IPS-NIHi11 (cell line): ENCODE data around the gene TENM4.

Experiments
- DNase-seq: peaks from one replicate; pipeline ENCODE4 v3.0.0; 2012; ENCODE audit warnings: mixed read lengths, low spot score

Gene TENM4

GRCh38 chr11:79174045-79175008 lies 266.5 kb downstream of the TENM4 start:
- DNase-seq = peak; percentile 36

GRCh38 chr11:79173615-79174014 lies 267.2 kb downstream of the TENM4 start:
- DNase-seq = no peak

- DNase-seq = no peak
These were observed 270.5 kb downstream of the TENM4 start for GRCh38 chr11:79170321-79170720.

- no peak for DNase-seq
These were observed 272.2 kb downstream of the TENM4 start for GRCh38 chr11:79168530-79169110.

DNA sequence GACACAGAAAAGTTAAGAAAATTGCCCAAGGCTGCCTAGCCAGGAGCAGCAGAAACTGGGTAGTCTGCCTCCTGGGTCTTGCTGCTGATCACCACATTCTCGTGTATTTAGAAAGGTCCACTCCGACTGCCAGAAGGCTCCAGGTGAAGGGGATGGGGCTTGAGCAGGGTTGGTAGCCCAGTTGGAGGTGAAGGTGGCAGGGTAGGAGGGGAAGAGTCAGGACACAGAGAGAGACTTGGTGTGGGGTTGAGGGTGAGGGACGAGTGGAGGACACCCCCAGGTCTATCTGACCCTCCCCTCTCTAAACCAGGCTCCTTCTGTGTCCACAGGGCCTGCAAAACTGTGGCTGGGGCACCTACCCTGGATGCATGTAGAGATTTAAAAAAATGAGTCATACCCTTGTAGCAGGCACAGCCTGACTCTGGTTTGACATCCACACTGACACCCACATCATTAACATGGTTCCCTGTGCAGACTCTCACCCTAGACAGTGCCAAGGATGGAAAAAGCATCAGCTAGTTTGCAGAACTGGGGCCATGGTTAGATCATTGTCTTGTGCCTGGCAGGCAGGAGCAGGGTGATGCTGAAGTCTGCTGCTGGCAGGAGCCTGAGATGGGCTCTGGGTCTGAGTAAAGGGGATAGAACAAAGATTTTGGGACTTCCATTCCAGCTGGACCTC lies 273.2 kb downstream of the TENM4 start:
- DNase-seq = no peak

- DNase-seq = no peak
These were observed 274.9 kb downstream of the TENM4 start for GRCh38 chr11:79165908-79166307.

DNA sequence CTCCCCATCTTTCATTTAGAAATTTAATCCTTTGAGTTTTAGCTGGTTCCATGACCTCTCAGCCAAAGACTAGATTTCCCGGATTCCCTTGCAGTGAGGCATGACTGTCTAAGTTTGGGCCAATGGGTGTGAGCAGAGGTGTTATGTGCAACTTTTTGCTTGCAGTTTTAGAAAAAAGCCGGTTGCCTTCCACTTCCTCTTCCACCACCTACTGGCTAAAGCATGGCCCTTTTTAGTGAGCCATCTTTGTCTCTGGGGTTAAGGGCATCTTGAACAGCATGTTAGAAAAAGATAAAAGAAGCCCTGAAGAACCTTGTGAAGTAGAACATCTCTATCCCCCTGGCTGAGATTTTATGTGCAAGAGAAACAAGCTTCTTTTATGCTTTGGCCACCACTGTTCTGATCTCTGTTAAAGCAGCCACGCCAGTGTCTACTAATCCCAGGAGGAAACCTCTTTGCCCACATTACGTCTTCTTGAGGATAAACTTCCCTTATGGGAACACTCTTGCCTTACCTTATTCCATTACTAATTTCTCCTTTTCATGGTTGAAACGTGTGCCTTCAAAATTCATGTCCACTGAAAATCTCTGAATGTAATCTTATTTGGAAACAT lies 279.9 kb downstream of the TENM4 start:
- DNase-seq = no peak

DNA sequence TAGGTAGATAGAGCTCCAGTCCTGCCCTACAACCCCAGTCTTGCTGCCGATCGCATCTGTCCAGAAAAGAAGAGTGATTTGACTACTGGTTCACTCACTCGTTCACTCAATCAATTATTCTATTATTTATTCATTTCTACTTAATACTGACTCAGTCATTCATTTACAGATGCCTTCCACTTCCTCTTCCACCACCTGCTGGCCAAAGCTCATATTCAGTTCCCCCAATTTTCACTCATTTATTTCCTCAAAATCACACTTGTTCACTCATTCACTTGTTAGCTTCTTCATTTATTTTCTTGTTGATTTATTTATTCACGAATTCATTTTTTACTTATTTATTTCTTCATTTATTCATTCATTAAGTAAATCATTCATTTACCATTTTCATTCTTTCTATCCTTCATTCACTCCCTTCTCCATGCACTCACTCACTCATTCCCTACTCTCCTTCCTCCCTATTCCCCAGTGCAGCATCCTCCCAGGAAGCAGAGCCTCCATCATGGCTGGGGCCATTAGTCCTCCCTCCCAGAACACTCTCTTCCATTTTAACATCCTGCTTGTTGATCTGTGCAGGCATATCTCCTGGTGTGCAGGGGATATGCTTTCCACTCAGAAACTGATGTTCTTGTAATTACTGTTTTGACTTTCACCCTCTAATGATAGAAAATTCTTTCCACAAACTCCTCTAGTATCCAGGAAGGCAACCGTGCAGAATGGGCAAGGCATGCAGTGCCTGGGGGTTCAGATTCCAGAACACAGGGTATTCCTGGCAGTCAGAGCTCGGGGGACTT lies 281.0 kb downstream of the TENM4 start:
- DNase-seq = no peak

DNA sequence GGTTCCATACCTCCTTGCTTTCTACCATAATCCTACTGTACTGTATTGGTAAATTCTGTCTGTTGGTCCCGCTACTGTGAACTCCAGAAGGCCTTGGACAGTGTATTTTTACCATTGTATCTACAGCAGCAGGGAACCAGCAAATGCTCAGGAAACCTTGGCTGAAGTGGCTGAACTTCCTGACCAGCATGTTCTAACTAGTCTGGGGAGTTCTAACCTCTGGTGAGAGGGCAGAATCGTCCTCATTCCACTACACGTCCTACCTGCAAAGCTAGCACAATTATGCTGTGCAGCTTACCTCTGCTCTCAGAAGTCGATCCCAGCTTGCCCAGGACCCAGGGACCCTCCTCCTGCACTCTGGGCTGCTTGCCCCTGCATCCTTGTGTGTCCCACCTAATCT lies 283.1 kb downstream of the TENM4 start:
- DNase-seq = no peak

- DNase-seq = no peak
These were observed 284.8 kb downstream of the TENM4 start for GRCh38 chr11:79156031-79156430.

- DNase-seq = no peak
These were observed 285.6 kb downstream of the TENM4 start for GRCh38 chr11:79155237-79155636.

- no peak for DNase-seq
These were observed 288.3 kb downstream of the TENM4 start for GRCh38 chr11:79152511-79152910.

DNA sequence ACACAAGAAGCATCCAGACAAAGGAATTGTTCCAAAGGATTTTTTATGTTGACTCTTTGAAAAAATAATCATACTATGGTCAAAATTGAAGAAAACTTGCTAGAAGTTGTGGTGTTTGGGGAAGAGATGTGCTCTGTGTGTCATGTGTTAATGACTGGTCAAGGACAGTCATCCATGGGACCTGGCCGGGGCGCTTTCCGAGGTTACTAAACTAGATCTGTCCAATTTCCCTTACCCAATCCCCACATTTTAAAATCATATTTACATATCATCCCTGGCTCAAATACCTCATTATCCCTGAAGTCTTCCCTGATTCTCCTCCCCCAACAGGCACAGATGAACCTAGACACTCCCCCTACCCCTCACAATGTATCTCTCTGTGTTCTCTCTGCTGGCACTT lies 289.4 kb downstream of the TENM4 start:
- DNase-seq = no peak

DNA sequence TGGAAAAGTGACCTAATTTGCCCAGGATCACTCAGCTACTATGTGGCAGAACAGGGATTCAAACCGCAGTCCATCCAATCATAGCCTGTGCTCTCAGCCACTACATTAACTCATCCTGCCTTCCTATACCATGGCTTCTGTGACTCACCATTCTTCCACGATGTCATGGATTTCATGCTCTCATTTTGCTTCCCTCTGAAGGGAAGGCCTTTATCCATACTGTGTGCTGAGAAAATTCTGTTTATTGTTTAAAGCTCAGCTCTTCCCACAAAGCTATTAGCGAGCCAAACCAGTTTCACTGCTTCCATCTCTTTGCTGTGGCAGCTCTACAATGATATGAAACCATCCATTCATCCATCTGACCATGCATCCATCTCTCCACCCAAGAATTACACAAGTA lies 289.9 kb downstream of the TENM4 start:
- no peak for DNase-seq

DNA sequence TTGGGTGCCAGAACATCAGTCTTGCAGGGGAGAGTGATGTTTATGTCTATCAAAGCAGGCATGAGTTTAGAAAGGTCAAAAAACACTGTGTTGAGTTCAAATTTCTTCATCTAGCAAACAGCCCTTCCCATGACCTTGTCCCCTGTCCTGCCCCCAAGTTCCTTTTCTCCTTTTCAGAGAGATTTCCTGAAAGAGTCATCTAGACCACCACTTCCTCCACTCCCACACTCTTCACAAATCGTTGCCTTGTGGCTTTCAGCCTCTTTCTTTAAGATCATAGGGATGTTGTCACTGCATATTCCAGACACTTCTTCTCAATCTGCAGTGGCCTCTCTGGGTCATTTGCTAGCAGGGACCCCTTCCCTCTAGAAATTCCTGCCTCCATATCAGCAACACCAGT lies 290.5 kb downstream of the TENM4 start:
- DNase-seq = no peak

GRCh38 chr11:79147731-79148130 lies 293.1 kb downstream of the TENM4 start:
- DNase-seq = no peak

GRCh38 chr11:79147011-79147410 lies 293.8 kb downstream of the TENM4 start:
- DNase-seq = no peak

DNA sequence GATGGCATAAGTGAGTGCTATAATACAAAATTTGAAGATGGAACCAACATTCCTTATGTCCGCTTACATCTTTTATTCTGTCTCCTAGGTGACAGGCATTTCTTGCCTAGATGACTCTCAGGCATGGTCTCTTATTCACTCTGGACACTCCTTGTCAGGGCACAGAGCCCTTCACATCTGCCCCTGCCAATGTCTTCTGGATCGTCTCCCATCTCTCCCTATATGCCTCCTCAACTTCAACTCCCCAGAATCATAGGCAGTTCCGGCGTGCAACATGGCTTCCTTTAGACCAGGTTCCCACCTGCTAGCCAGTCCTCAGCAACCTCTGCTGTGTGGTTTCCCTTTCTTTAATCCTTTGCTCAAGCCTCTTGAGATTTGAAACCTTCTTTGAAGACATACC lies 300.9 kb downstream of the TENM4 start:
- no peak for DNase-seq

DNA sequence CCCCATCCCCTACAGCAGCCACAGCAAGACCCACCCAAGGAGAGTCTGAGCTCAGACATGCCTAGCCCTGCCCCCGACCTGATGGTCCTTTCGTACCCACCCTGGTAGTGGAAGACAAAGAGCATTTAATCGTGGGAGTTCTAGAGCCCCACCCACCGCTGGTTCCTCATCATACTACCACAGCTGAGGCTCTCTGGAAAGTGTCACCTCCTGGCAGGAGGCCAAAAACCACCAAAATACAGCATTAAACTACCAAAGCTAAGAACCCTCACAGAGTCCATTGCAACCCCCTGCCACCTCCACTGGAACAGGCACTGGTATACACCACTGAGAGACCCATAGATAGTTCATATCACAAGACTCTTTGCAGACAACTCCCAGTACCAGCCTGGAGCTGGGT lies 311.1 kb downstream of the TENM4 start:
- no peak for DNase-seq

- no peak for DNase-seq
These were observed 312.5 kb downstream of the TENM4 start for GRCh38 chr11:79128291-79128690.

DNA sequence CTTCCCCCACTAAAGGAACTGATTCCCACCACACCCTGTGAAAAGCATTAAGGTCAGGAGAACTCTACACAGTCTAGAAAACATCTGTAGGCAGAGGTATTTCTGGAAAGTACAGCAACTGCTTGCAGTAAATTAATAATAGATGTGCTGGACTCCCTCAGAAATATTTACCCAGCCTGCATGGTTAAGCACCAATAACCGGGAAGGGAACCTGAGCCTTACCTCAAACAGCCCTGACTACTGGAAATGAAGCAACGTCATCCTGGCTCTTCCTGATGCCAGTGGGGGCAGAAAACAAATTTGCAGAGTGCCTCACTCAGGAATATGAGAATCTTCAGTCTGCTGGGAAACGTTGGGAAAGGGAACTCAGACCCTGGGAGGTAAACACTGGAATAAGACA lies 318.1 kb downstream of the TENM4 start:
- no peak for DNase-seq

GRCh38 chr11:79121351-79121750 lies 319.5 kb downstream of the TENM4 start:
- no peak for DNase-seq
